K562 (cell line): ENCODE results near the gene PTTG1IP. TPM values are rescaled to one million over a fixed set of nuclear protein-coding genes. Genes with fewer than 3 reads are reported as not detected.

Experiments
- ATAC-seq: fragments of 200-7000 bp; cut with Tn5 transposase; 3 replicates; pipeline ENCODE4 v1.9.1; 2020; ENCODE audit warnings: moderate library complexity
- BruUV-seq: library from RNA; stranded (reverse); fragments of 400-500 nt; replicated peaks from 2 replicates; lab custom pipeline; 2021; lab: Mats Ljungman, UMichigan
- CTCF ChIA-PET: fragments of 300-600 bp; formaldehyde crosslinking; extraction: SDS; loops from one replicate; lab custom pipeline; 2021; ENCODE audit warnings: low intra/inter-chr PET ratio; lab: Yijun Ruan, JAX
- POLR2A ChIA-PET: fragments of 300-600, 350-650 bp; sonication (Branson Sonifier 250); formaldehyde crosslinking; extraction: SDS; loops from one replicate; lab custom pipeline; 2021; ENCODE audit warnings: antibody characterized with exemption, inconsistent platforms; lab: Yijun Ruan, JAX
- DNase-seq, 4 experiments: peaks; one replicate each; pipeline versions ENCODE4 v3.0.0 to v3.0.0-alpha.2; 2011 to 2018; ENCODE audit warnings: low spot score in 3 of 4, mixed read lengths in 3 of 4; ENCODE audit errors: extremely low read depth in 1 of 4
- FAIRE-seq: peaks from 2 replicates; lab custom pipeline; 2011; peaks lifted over from hg19 to GRCh38; lab: Jason Lieb, UNC
- H2AFZ ChIP-seq: 2 replicates; pipeline ENCODE4 v1.6.0; 2011; ENCODE audit warnings: low read depth, low read length, control low read depth, inconsistent platforms
- H3K27ac ChIP-seq: fragments of 200-600 bp; 3 replicates; pipeline ENCODE4 v1.8.0; 2011; ENCODE audit warnings: low read depth, mild to moderate bottlenecking, control low read depth, inconsistent platforms, low read length, moderate library complexity, mixed read lengths; ENCODE audit errors: extremely low read depth
- H3K27me3 ChIP-seq, 2 experiments: fragments of 300-600 bp in 1 of 2; 2 replicates in 1 of 2; 3 replicates in 1 of 2; pipeline versions ENCODE4 v1.6.0 to v1.8.0; 2011; ENCODE audit warnings: inconsistent platforms in 2 of 2, low read length in 2 of 2, mild to moderate bottlenecking in 1 of 2, mixed read lengths in 1 of 2, moderate library complexity in 1 of 2; ENCODE audit not compliant: control insufficient read depth in 2 of 2, insufficient read depth in 2 of 2
- H3K36me3 ChIP-seq: fragments of 300-600 bp; 3 replicates; pipeline ENCODE4 v1.8.0; 2011; ENCODE audit warnings: mild to moderate bottlenecking, low read length, inconsistent platforms; ENCODE audit not compliant: control insufficient read depth, insufficient read depth
- H3K4me1 ChIP-seq, 2 experiments: fragments of 200-600 bp in 1 of 2; replicated peaks in 1 of 2; 2 replicates in 1 of 2; 3 replicates in 1 of 2; pipeline versions ENCODE4 v1.5.1 to v1.8.0; 2011; ENCODE audit warnings: inconsistent platforms in 2 of 2, low read length in 2 of 2, mild to moderate bottlenecking in 1 of 2, mixed read lengths in 1 of 2, moderate library complexity in 1 of 2; ENCODE audit not compliant: control insufficient read depth in 2 of 2, insufficient read depth in 2 of 2
- H3K4me2 ChIP-seq: 2 replicates; pipeline ENCODE4 v1.6.1; 2011; ENCODE audit warnings: low read length, control low read depth, inconsistent platforms, mixed read lengths; ENCODE audit not compliant: insufficient read depth
- H3K4me3 ChIP-seq: fragments of 200-600 bp; sonication (generic), shearing (Covaris generic); 2 replicates; pipeline ENCODE4 v1.5.1; 2016; ENCODE audit warnings: control low read depth, inconsistent platforms
- H3K79me2 ChIP-seq: fragments of 200-600 bp; 3 replicates; pipeline ENCODE4 v1.8.0; 2011; ENCODE audit warnings: low read length, inconsistent platforms; ENCODE audit not compliant: control insufficient read depth, insufficient read depth
- H3K9ac ChIP-seq, 2 experiments: 2 replicates each; pipeline versions ENCODE4 v1.6.0 to v1.6.1; 2011; ENCODE audit warnings: low read depth in 2 of 2, low read length in 2 of 2, control low read depth in 1 of 2, inconsistent platforms in 1 of 2, mild to moderate bottlenecking in 1 of 2, mixed read lengths in 1 of 2; ENCODE audit not compliant: insufficient read depth in 1 of 2
- H3K9me1 ChIP-seq: one replicate; pipeline ENCODE4 v1.6.0; 2011; ENCODE audit warnings: inconsistent platforms, mild to moderate bottlenecking, low read length, moderate library complexity; ENCODE audit not compliant: control insufficient read depth, insufficient read depth
- H3K9me3 ChIP-seq: replicated peaks from 2 replicates; pipeline ENCODE4 v1.5.1; 2011; ENCODE audit warnings: low read depth, low read length, inconsistent platforms; ENCODE audit not compliant: control insufficient read depth, insufficient read depth
- H4K20me1 ChIP-seq: replicated peaks from 2 replicates; pipeline ENCODE4 v1.6.1; 2011; ENCODE audit warnings: low read length, inconsistent platforms, mixed read lengths; ENCODE audit not compliant: control insufficient read depth, insufficient read depth
- CEBPG ChIP-seq, 3 experiments: fragments of 200-800 bp in 1 of 3; sonication (Bioruptor generic) in 1 of 3; sonication (generic) in 1 of 3; formaldehyde crosslinking in 1 of 3; IDR thresholded peaks in 2 of 3; conservative IDR thresholded peaks in 1 of 3; 2 replicates each; pipeline versions ENCODE4 v1.6.1 to v1.8.0; 2016 to 2022; ENCODE audit warnings: missing compliant biosample characterization in 2 of 3, missing genetic modification characterization in 2 of 3, mild to moderate bottlenecking in 1 of 3, missing genetic modification reagents in 1 of 3
- CREBBP ChIP-seq: IDR thresholded peaks from one replicate; pipeline ENCODE4 v1.6.1; 2012; ENCODE audit warnings: low read depth, mild to moderate bottlenecking, control low read depth, inconsistent platforms, low read length
- GABPA ChIP-seq: fragments of 200-800 bp; sonication (Bioruptor generic); conservative IDR thresholded peaks from 2 replicates; pipeline ENCODE4 v1.6.1; 2016; ENCODE audit warnings: low read depth, missing genetic modification characterization, missing compliant biosample characterization
- KLF1 ChIP-seq: fragments of 450-650 bp; IDR thresholded peaks from 2 replicates; pipeline ENCODE4 v1.6.1; 2016; ENCODE audit warnings: missing genetic modification characterization, missing compliant biosample characterization
- MEIS2 ChIP-seq: fragments of 450-650 bp; IDR thresholded peaks from 2 replicates; pipeline ENCODE4 v1.6.1; 2014; ENCODE audit warnings: mild to moderate bottlenecking; ENCODE audit not compliant: partially characterized antibody
- PML ChIP-seq: IDR thresholded peaks from 2 replicates; pipeline ENCODE4 v1.6.1; 2012; ENCODE audit warnings: low read length, inconsistent platforms
- PYGO2 ChIP-seq: fragments of 450-650 bp; IDR thresholded peaks from 2 replicates; pipeline ENCODE4 v1.6.1; 2016; ENCODE audit warnings: mild to moderate bottlenecking, missing genetic modification characterization, moderate library complexity, missing compliant biosample characterization
- RAD21 ChIP-seq, 2 experiments: fragments of 250-450 bp in 1 of 2; fragments of 450-650 bp in 1 of 2; sonication (Bioruptor Pico) in 1 of 2; formaldehyde crosslinking in 1 of 2; IDR thresholded peaks in 1 of 2; conservative IDR thresholded peaks in 1 of 2; 2 replicates each; pipeline versions ENCODE4 v1.4.0 to v1.8.0; 2020 to 2022; ENCODE audit warnings: mild to moderate bottlenecking in 2 of 2, moderate library complexity in 1 of 2
- SAFB ChIP-seq: fragments of 200-400 bp; formaldehyde crosslinking; IDR thresholded peaks from 2 replicates; pipeline ENCODE4 v1.6.1; 2017; ENCODE audit warnings: low read depth, low read length, borderline replicate concordance
- SRSF1 ChIP-seq: fragments of 200-400 bp; formaldehyde crosslinking; IDR thresholded peaks from 2 replicates; pipeline ENCODE4 v1.6.1; 2017; ENCODE audit warnings: mild to moderate bottlenecking, low read depth, low read length, moderate library complexity
- TCF3 ChIP-seq: sonication (generic); formaldehyde crosslinking; IDR thresholded peaks from 2 replicates; pipeline ENCODE4 v1.4.0; 2020; ENCODE audit warnings: mild to moderate bottlenecking, missing genetic modification reagents
- WGBS: fragments of 100-300 bp; shearing (Covaris generic); methylation state at CpG from one replicate; pipeline ENCODE4 v1.1.6; 2016; ENCODE audit warnings: low coverage, mixed read lengths; ENCODE audit not compliant: insufficient coverage; ENCODE audit errors: missing lambda C conversion rate; 5-methylcytosine and 5-hydroxymethylcytosine counted together
- in situ Hi-C: fragments of 300-500 bp; cut with MboI; formaldehyde crosslinking; loops from 4 replicates; pipeline ENCODE4 v1.15.0; 2018; ENCODE audit warnings: inconsistent platforms, mixed read lengths
- intact Hi-C: fragments of 100-400 bp; cut with micrococcal nuclease; formaldehyde crosslinking; loops from 2 replicates; pipeline ENCODE4 v1.14.2; 2022
- polyA plus RNA-seq, 8 experiments: library from polyadenylated mRNA; depleted of rRNA in 4 of 8; stranded (reverse) in 5 of 8; unstranded in 3 of 8; fragments of >200 nt; fragmentation: Nextera tagmentation in 2 of 8; fragmentation: Illumina TruSeq in 1 of 8; extraction: Ambion mirVana in 2 of 8; extraction: Trizol in 1 of 8; gene quantifications; 2 replicates each; pipeline versions ENCODE4 v1.2.1 to v1.2.3, GENCODE V29; 2011 to 2014; ENCODE audit warnings: inconsistent platforms in 1 of 8, missing spikeins in 1 of 8
- total RNA-seq, 7 experiments: library from RNA; depleted of rRNA in 6 of 7; stranded (reverse); fragments of >200 nt in 6 of 7; fragmentation: Illumina TruSeq in 2 of 7; extraction: Trizol in 2 of 7; gene quantifications; 2 replicates each; pipeline versions ENCODE4 v1.2.1 to v1.2.3, GENCODE V29; 2011 to 2021; ENCODE audit warnings: low replicate concordance in 1 of 7
- TF ChIP-seq, protein P1 (sequence below): fragments of 250-450 bp; sonication (Bioruptor Pico); IDR thresholded peaks from 2 replicates; pipeline ENCODE4 v1.5.0; 2021; ENCODE audit warnings: mild to moderate bottlenecking, borderline replicate concordance
- TF ChIP-seq, protein P2 (sequence below), 2 experiments: IDR thresholded peaks in 1 of 2; conservative IDR thresholded peaks in 1 of 2; 2 replicates each; pipeline ENCODE4 v1.6.1; 2016; ENCODE audit warnings: low read depth in 2 of 2, mild to moderate bottlenecking in 1 of 2, missing compliant biosample characterization in 1 of 2, missing genetic modification characterization in 1 of 2, moderate library complexity in 1 of 2

PTTG1IP gene
- total and polyA plus RNA-seq, 9 of the 15 experiments (the other 6 are each of a cell fraction or from before 2014, with no cell fraction given), result 5.0 to 99.3 (median 82.4) TPM

DNA sequence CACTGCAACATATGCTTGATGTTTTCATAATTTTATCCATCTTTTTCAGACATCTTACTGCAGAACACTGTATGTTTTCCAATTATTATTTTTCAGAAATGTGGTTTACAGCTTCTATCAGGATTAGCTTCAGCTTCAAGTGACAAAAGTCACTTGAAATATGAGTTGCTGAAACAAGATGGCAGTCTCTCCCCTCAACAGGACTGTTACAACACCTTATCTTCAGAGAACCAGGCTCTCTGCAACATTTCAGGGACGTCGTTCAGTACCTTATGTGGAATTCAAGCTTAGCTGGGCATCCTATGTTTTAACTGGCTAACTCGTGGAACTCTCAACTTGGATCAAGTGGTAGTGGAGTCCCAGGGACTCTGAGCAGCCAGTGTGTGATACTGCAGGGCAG is 69.8 kb downstream of the PTTG1IP start:
- H3K4me1 ChIP-seq, result peaks cover 19 to 27% of the 10 kb centered on the region in 2 experiments
- H3K9ac ChIP-seq, result no peak overlapping the region
- intact Hi-C loops, result loop anchor here (2.0 to 5.0 kb wide), 2 partner anchors 44 to 71 kb away; no protein-coding TSS in a partner anchor
- no peaks in the 10 kb centered on the region for H3K27me3 ChIP-seq
- in situ Hi-C loops, result no loop called here
- H3K4me3 ChIP-seq, result no peak overlapping the region
- ChIA-PET POLR2A (interaction anchor here (0.6 to 5.5 kb wide), 7 partner anchors 9 to 958 kb away, joined by 3 to 33 read pairs (median 10); partner anchors contain the start of gene SUMO3), CTCF (interaction anchor here (1.2 kb wide), 1 partner anchor 105 kb away, joined by 3 read pairs; no protein-coding TSS in a partner anchor)
- H3K9me3 ChIP-seq, result no peaks in the 10 kb centered on the region
- H3K9me1 ChIP-seq, result no peaks in the 10 kb centered on the region
- BruUV-seq, result no TSS peak
- peak; percentile 84 for FAIRE-seq
- H3K79me2 ChIP-seq, result peaks cover 51% of the 10 kb centered on the region
- peak in 2 of 4 experiments; percentile 51 to 69 for DNase-seq
- H3K27ac ChIP-seq, result peak overlapping the region; percentile 1; the same call in 1 of the 3 replicates
- H3K36me3 ChIP-seq, result peaks cover 79% of the 10 kb centered on the region
- peak overlapping the region; percentile 15; the same call in 1 of the 2 replicates for H3K4me2 ChIP-seq
- no peak overlapping the region for H2AFZ ChIP-seq
- peaks cover 8% of the 10 kb centered on the region for H4K20me1 ChIP-seq
- peak; percentile 4; the same call in 2 of the 3 replicates for ATAC-seq
- 15% methylated on average over 3 of the region's 3 CpGs for WGBS
- TF ChIP-seq RAD21 (CRISPR knock-in tag; conservative IDR thresholded peaks at IDR 0.05 in 1 of 2, IDR thresholded peaks at IDR 0.05 in 1 of 2), result peak; percentile 63 to 74
- TF ChIP-seq, protein P1, sequence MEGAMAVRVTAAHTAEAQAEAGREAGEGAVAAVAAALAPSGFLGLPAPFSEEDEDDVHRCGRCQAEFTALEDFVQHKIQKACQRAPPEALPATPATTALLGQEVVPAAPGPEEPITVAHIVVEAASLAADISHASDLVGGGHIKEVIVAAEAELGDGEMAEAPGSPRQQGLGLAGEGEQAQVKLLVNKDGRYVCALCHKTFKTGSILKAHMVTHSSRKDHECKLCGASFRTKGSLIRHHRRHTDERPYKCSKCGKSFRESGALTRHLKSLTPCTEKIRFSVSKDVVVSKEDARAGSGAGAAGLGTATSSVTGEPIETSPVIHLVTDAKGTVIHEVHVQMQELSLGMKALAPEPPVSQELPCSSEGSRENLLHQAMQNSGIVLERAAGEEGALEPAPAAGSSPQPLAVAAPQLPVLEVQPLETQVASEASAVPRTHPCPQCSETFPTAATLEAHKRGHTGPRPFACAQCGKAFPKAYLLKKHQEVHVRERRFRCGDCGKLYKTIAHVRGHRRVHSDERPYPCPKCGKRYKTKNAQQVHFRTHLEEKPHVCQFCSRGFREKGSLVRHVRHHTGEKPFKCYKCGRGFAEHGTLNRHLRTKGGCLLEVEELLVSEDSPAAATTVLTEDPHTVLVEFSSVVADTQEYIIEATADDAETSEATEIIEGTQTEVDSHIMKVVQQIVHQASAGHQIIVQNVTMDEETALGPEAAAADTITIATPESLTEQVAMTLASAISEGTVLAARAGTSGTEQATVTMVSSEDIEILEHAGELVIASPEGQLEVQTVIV (CRISPR knock-in tag), result no peak
- no peak for TF ChIP-seq PYGO2 (tag)
- TF ChIP-seq, protein P2, sequence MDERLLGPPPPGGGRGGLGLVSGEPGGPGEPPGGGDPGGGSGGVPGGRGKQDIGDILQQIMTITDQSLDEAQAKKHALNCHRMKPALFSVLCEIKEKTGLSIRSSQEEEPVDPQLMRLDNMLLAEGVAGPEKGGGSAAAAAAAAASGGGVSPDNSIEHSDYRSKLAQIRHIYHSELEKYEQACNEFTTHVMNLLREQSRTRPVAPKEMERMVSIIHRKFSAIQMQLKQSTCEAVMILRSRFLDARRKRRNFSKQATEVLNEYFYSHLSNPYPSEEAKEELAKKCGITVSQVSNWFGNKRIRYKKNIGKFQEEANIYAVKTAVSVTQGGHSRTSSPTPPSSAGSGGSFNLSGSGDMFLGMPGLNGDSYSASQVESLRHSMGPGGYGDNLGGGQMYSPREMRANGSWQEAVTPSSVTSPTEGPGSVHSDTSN (CRISPR knock-in tag; IDR thresholded peaks at IDR 0.05; ENCODE audit: low read depth), result no peak
- TF ChIP-seq, protein P2 (tag; conservative IDR thresholded peaks at IDR 0.05; ENCODE audit: low read depth), result peak; percentile 59
- peak; percentile 65 for TF ChIP-seq MEIS2
- TF ChIP-seq KLF1 (tag), result no peak
- no peak for TF ChIP-seq SAFB
- TF ChIP-seq CEBPG (CRISPR knock-in tag; IDR thresholded peaks at IDR 0.05), result no peak
- TF ChIP-seq CEBPG (tag; conservative IDR thresholded peaks at IDR 0.05 in 1 of 2, IDR thresholded peaks at IDR 0.05 in 1 of 2), result no peak
- no peak for TF ChIP-seq SRSF1
- TF ChIP-seq PML, result no peak
- peak; percentile 67 for TF ChIP-seq TCF3
- TF ChIP-seq CREBBP, result no peak
- no peak for TF ChIP-seq GABPA
